Body of pancreas (tissue), 4 donors: Measurements from ENCODE around the gene ARSA.

Experiments
- CTCF ChIP-seq, 7 experiments: fragments of 450-650 bp in 4 of 7; fragments of 200-600 bp in 3 of 7; sonication (generic) in 3 of 7; IDR thresholded peaks; one replicate each; pipeline ENCODE4 v1.5.1; 2016 to 2019; ENCODE audit warnings: antibody characterized with exemption in 7 of 7
- POLR2A ChIP-seq, 3 donors: fragments of 450-650 bp; IDR thresholded peaks; one replicate each; pipeline ENCODE4 v1.6.1; 2016; ENCODE audit warnings: antibody characterized with exemption in 3 of 3, mild to moderate bottlenecking in 2 of 3

GRCh38 chr22:50581031-50581949 is 46.7 kb downstream of the ARSA start:
- TF ChIP-seq CTCF (IDR thresholded peaks at IDR 0.05) (no peak), POLR2A (IDR thresholded peaks at IDR 0.05) (no peak)
